Stimulated activated CD4-positive, alpha-beta T cell treated with anti-CD3 and anti-CD28 coated beads, Interleukin-2, amount 100 ng/mL, for 4 hours (primary cell): Measurements from ENCODE around the gene SIPA1.

Experiments used
- DNase-seq: peaks from one replicate; pipeline ENCODE4 v3.0.0-alpha.2; 2020; ENCODE audit warnings: low read depth

The SIPA1 gene

GRCh38 chr11:65637794-65638419 is at the start of gene SIPA1:
SIPA1 (plus strand) TSS chr11:65638101; CDS start chr11:65640922, 2,821 bp downstream.
- peak; percentile 60 for DNase-seq

GRCh38 chr11:65588199-65589054 is 49.5 kb upstream of the SIPA1 start:
- peak; percentile 64 for DNase-seq

- DNase-seq: no peak
Observed at GRCh38 chr11:65589444-65590239, 48.3 kb upstream of the SIPA1 start.

- no peak for DNase-seq
Observed at GRCh38 chr11:65590240-65590738, 47.6 kb upstream of the SIPA1 start.

- DNase-seq: no peak
Observed at GRCh38 chr11:65591939-65592857, 45.7 kb upstream of the SIPA1 start.

- DNase-seq: no peak
Observed at GRCh38 chr11:65592858-65593517, 44.9 kb upstream of the SIPA1 start.

- no peak for DNase-seq
Observed at GRCh38 chr11:65593518-65594414, 44.1 kb upstream of the SIPA1 start.

- no peak for DNase-seq
Observed at GRCh38 chr11:65595131-65595530, 42.8 kb upstream of the SIPA1 start.

GRCh38 chr11:65595543-65596281 is 42.2 kb upstream of the SIPA1 start, which contains the start of gene KCNK7:
KCNK7 (minus strand) TSS chr11:65595800; CDS start chr11:65595772, 28 bp downstream.
- no peak for DNase-seq

GRCh38 chr11:65596520-65596919 is 41.4 kb upstream of the SIPA1 start:
- no peak for DNase-seq

GRCh38 chr11:65598258-65598699 is 39.6 kb upstream of the SIPA1 start:
- no peak for DNase-seq

- DNase-seq: no peak
Observed at GRCh38 chr11:65599216-65599954, 38.5 kb upstream of the SIPA1 start.

- no peak for DNase-seq
Observed at GRCh38 chr11:65599955-65600246, 38.0 kb upstream of the SIPA1 start.

- DNase-seq: no peak
Observed at GRCh38 chr11:65604258-65604657, 33.6 kb upstream of the SIPA1 start.

- no peak for DNase-seq
Observed at GRCh38 chr11:65606876-65607613, 30.9 kb upstream of the SIPA1 start.

GRCh38 chr11:65607614-65608426 is 30.1 kb upstream of the SIPA1 start:
- DNase-seq: no peak

- no peak for DNase-seq
Observed at GRCh38 chr11:65609229-65609628, 28.7 kb upstream of the SIPA1 start.
